Mesendoderm (in vitro differentiated cells): ENCODE results near the gene HMSD.

Experiments
- DNase-seq: peaks from one replicate; pipeline ENCODE4 v3.0.0; 2013
- H2AK5ac ChIP-seq: 2 replicates; pipeline ENCODE4 v1.6.1; 2013; ENCODE audit warnings: low read length, inconsistent platforms
- H2BK120ac ChIP-seq: 2 replicates; pipeline ENCODE4 v1.6.1; 2013; ENCODE audit warnings: low read depth, mild to moderate bottlenecking, low read length, moderate library complexity, mixed read lengths
- H2BK15ac ChIP-seq: replicated peaks from 2 replicates; pipeline ENCODE4 v1.6.1; 2013; ENCODE audit warnings: low read depth, mild to moderate bottlenecking, moderate library complexity
- H2BK5ac ChIP-seq: 2 replicates; pipeline ENCODE4 v1.6.1; 2013; ENCODE audit warnings: low read length, inconsistent platforms
- H3K18ac ChIP-seq: 2 replicates; pipeline ENCODE4 v1.6.1; 2013; ENCODE audit warnings: mild to moderate bottlenecking, low read length, mixed read lengths
- H3K23ac ChIP-seq: one replicate; pipeline ENCODE4 v1.6.1; 2013; ENCODE audit warnings: low read length
- H3K27ac ChIP-seq: 2 replicates; pipeline ENCODE4 v1.5.1; 2013; ENCODE audit warnings: low read depth, mild to moderate bottlenecking, inconsistent platforms, low read length, moderate library complexity
- H3K27me3 ChIP-seq: 2 replicates; pipeline ENCODE4 v1.6.1; 2013; ENCODE audit warnings: low read length, control low read depth, mild to moderate bottlenecking, inconsistent platforms; ENCODE audit not compliant: insufficient read depth, poor library complexity
- H3K36me3 ChIP-seq: 2 replicates; pipeline ENCODE4 v1.6.1; 2013; ENCODE audit warnings: low read length, inconsistent platforms; ENCODE audit not compliant: control insufficient read depth, insufficient read depth
- H3K4ac ChIP-seq: one replicate; pipeline ENCODE4 v1.6.1; 2013; ENCODE audit warnings: low read depth, mild to moderate bottlenecking, low read length, moderate library complexity
- H3K4me1 ChIP-seq: 2 replicates; pipeline ENCODE4 v1.6.1; 2013; ENCODE audit warnings: low read depth, low read length, inconsistent platforms; ENCODE audit not compliant: control insufficient read depth
- H3K4me2 ChIP-seq: 2 replicates; pipeline ENCODE4 v1.6.1; 2013; ENCODE audit warnings: low read length
- H3K4me3 ChIP-seq: 2 replicates; pipeline ENCODE4 v1.5.1; 2013; ENCODE audit warnings: mild to moderate bottlenecking, low read length
- H3K56ac ChIP-seq: one replicate; pipeline ENCODE4 v1.6.1; 2013; ENCODE audit warnings: low read length
- H3K79me1 ChIP-seq: 2 replicates; pipeline ENCODE4 v1.6.1; 2013; ENCODE audit warnings: low read length, inconsistent platforms
- H3K79me2 ChIP-seq: 2 replicates; pipeline ENCODE4 v1.6.1; 2013; ENCODE audit warnings: mild to moderate bottlenecking, low read length; ENCODE audit not compliant: control insufficient read depth, insufficient read depth
- H3K9ac ChIP-seq: 2 replicates; pipeline ENCODE4 v1.6.1; 2013; ENCODE audit warnings: low read length, inconsistent platforms
- H4K5ac ChIP-seq: one replicate; pipeline ENCODE4 v1.6.1; 2013; ENCODE audit warnings: low read length
- H4K8ac ChIP-seq: one replicate; pipeline ENCODE4 v1.6.1; 2013; ENCODE audit warnings: low read depth, mild to moderate bottlenecking, control low read depth, low read length, moderate library complexity
- WGBS: extraction: QIAGEN DNeasy Blood & Tissue Kit; methylation state at CpG from one replicate; pipeline ENCODE4 v1.1.7; 2013; ENCODE audit warnings: low lambda C conversion rate, missing lambda C conversion rate; ENCODE audit not compliant: insufficient coverage; ENCODE audit errors: extremely low coverage; 5-methylcytosine and 5-hydroxymethylcytosine counted together

HMSD gene

GRCh38 chr18:63907664-63908063 is 41.4 kb upstream of the HMSD start, which contains the start of gene SERPINB10:
SERPINB10 (plus strand) TSS chr18:63907958; CDS start chr18:63915511, 7,553 bp downstream.
- no peak for DNase-seq

GRCh38 chr18:63908858-63909257 is 40.2 kb upstream of the HMSD start:
- no peak for DNase-seq
- Histone ChIP-seq H4K5ac (no peak overlapping the region), H3K56ac (no peak overlapping the region), H2BK15ac (no peak overlapping the region), H4K8ac (no peak overlapping the region), H2BK5ac (no peak overlapping the region), H3K18ac (no peak overlapping the region), H3K27me3 (no peaks in the 10 kb centered on the region), H2BK120ac (no peak overlapping the region), H3K36me3 (no peaks in the 10 kb centered on the region), H2AK5ac (no peak overlapping the region), H3K27ac (no peak overlapping the region), H3K4me3 (no peak overlapping the region), H3K79me2 (no peaks in the 10 kb centered on the region), H3K4ac (no peak overlapping the region), H3K4me2 (no peak overlapping the region), H3K79me1 (no peaks in the 10 kb centered on the region), H3K9ac (no peak overlapping the region), H3K23ac (no peak overlapping the region), H3K4me1 (no peaks in the 10 kb centered on the region)
- WGBS = no CpG with 5 or more reads among the region's 1 CpG

More at GRCh38 chr18:63907664-63908063, 41.4 kb upstream of the HMSD start, which contains the start of gene SERPINB10:
- Histone ChIP-seq H2AK5ac (no peak within 1 kb of the TSS), H3K23ac (no peak within 1 kb of the TSS), H3K4me2 (no peak within 1 kb of the TSS), H3K4me3 (no peak within 1 kb of the TSS), H3K4me1 (no peaks in the 10 kb centered on the region), H3K79me1 (no peaks in the 10 kb centered on the region), H2BK120ac (no peak within 1 kb of the TSS), H3K36me3 (no peaks in the 10 kb centered on the region), H3K27ac (no peak within 1 kb of the TSS), H4K5ac (no peak within 1 kb of the TSS), H3K9ac (no peak within 1 kb of the TSS), H3K27me3 (no peaks in the 10 kb centered on the region), H4K8ac (no peak within 1 kb of the TSS), H3K18ac (no peak within 1 kb of the TSS), H2BK15ac (no peak within 1 kb of the TSS), H3K79me2 (no peaks in the 10 kb centered on the region), H3K4ac (no peak within 1 kb of the TSS), H3K56ac (no peak within 1 kb of the TSS), H2BK5ac (no peak within 1 kb of the TSS)

- H4K8ac ChIP-seq = no peak overlapping the region
- H3K79me2 ChIP-seq = no peaks in the 10 kb centered on the region
- H3K27me3 ChIP-seq = no peaks in the 10 kb centered on the region
- no peak overlapping the region for H2BK120ac ChIP-seq
- H3K27ac ChIP-seq = no peak overlapping the region
- no peak overlapping the region for H3K18ac ChIP-seq
- no peaks in the 10 kb centered on the region for H3K36me3 ChIP-seq
- no peak overlapping the region for H3K4me2 ChIP-seq
- H3K79me1 ChIP-seq = no peaks in the 10 kb centered on the region
- no CpG with 5 or more reads among the region's 2 CpGs for WGBS
- no peak overlapping the region for H2AK5ac ChIP-seq
- no peaks in the 10 kb centered on the region for H3K4me1 ChIP-seq
- no peak overlapping the region for H3K4ac ChIP-seq
- no peak overlapping the region for H3K23ac ChIP-seq
- H3K9ac ChIP-seq = no peak overlapping the region
- no peak overlapping the region for H3K4me3 ChIP-seq
- no peak for DNase-seq
- no peak overlapping the region for H2BK5ac ChIP-seq
- no peak overlapping the region for H2BK15ac ChIP-seq
- H3K56ac ChIP-seq = no peak overlapping the region
- H4K5ac ChIP-seq = no peak overlapping the region
Observed at GRCh38 chr18:63909870-63910269, 39.2 kb upstream of the HMSD start.

GRCh38 chr18:63917817-63918216 is 31.3 kb upstream of the HMSD start:
- Histone ChIP-seq H2AK5ac (no peak overlapping the region), H2BK120ac (no peak overlapping the region), H3K18ac (no peak overlapping the region), H4K8ac (no peak overlapping the region), H3K4me2 (no peak overlapping the region), H3K23ac (no peak overlapping the region), H4K5ac (no peak overlapping the region), H3K4ac (no peak overlapping the region), H2BK5ac (no peak overlapping the region), H3K27me3 (no peaks in the 10 kb centered on the region), H3K27ac (no peak overlapping the region), H3K79me1 (no peaks in the 10 kb centered on the region), H3K9ac (no peak overlapping the region), H3K4me3 (no peak overlapping the region), H3K4me1 (no peaks in the 10 kb centered on the region), H2BK15ac (no peak overlapping the region), H3K56ac (no peak overlapping the region), H3K36me3 (no peaks in the 10 kb centered on the region), H3K79me2 (no peaks in the 10 kb centered on the region)
- DNase-seq = no peak
- no CpG with 5 or more reads among the region's 5 CpGs for WGBS

- Histone ChIP-seq H2BK120ac (no peak overlapping the region), H3K4me1 (no peaks in the 10 kb centered on the region), H2BK5ac (no peak overlapping the region), H3K79me1 (no peaks in the 10 kb centered on the region), H3K18ac (no peak overlapping the region), H3K36me3 (no peaks in the 10 kb centered on the region), H3K27me3 (no peaks in the 10 kb centered on the region), H3K4me3 (no peak overlapping the region), H3K9ac (no peak overlapping the region), H3K56ac (no peak overlapping the region), H3K27ac (no peak overlapping the region), H3K23ac (no peak overlapping the region), H3K4me2 (no peak overlapping the region), H3K4ac (no peak overlapping the region), H2AK5ac (no peak overlapping the region), H4K8ac (no peak overlapping the region), H4K5ac (no peak overlapping the region), H3K79me2 (no peaks in the 10 kb centered on the region), H2BK15ac (no peak overlapping the region)
- DNase-seq = no peak
- WGBS = no CpG with 5 or more reads among the region's 2 CpGs
Observed at GRCh38 chr18:63922049-63922448, 27.1 kb upstream of the HMSD start.

- Histone ChIP-seq H3K56ac (no peak overlapping the region), H3K27me3 (no peaks in the 10 kb centered on the region)
- WGBS = no CpG with 5 or more reads among the region's 1 CpG
Observed at GRCh38 chr18:63924551-63924950, 24.6 kb upstream of the HMSD start.

More at GRCh38 chr18:63924551-63924950, 24.6 kb upstream of the HMSD start:
- H3K4me3 ChIP-seq = no peak overlapping the region
- no peaks in the 10 kb centered on the region for H3K79me1 ChIP-seq
- H3K18ac ChIP-seq = no peak overlapping the region
- no peak overlapping the region for H3K4ac ChIP-seq
- H3K4me2 ChIP-seq = no peak overlapping the region
- no peak overlapping the region for H2BK15ac ChIP-seq
- H4K8ac ChIP-seq = no peak overlapping the region
- no peaks in the 10 kb centered on the region for H3K4me1 ChIP-seq
- no peak overlapping the region for H2AK5ac ChIP-seq
- no peak overlapping the region for H2BK120ac ChIP-seq
- DNase-seq = no peak
- H3K9ac ChIP-seq = no peak overlapping the region
- H3K27ac ChIP-seq = no peak overlapping the region
- no peak overlapping the region for H2BK5ac ChIP-seq
- H3K36me3 ChIP-seq = no peaks in the 10 kb centered on the region
- H4K5ac ChIP-seq = no peak overlapping the region
- H3K79me2 ChIP-seq = no peaks in the 10 kb centered on the region
- no peak overlapping the region for H3K23ac ChIP-seq
